Ovary (tissue), 9 donors: ENCODE results near the gene AP3B1. TPM values are rescaled to one million over a fixed set of nuclear protein-coding genes. Genes with fewer than 3 reads are reported as not detected.

Experiments
- DNase-seq, 5 donors: peaks; one replicate each; pipeline ENCODE4 v3.0.0-alpha.2; 2019 to 2020
- H3K27ac ChIP-seq, 2 donors: fragments of 200-600 bp; one replicate each; pipeline versions ENCODE4 v1.5.1 to v1.8.0; 2019 to 2022
- H3K27me3 ChIP-seq: fragments of 200-600 bp; one replicate; pipeline ENCODE4 v1.8.0; 2022
- H3K36me3 ChIP-seq: fragments of 200-600 bp; sonication (generic); one replicate; pipeline ENCODE4 v1.5.1; 2019
- H3K4me1 ChIP-seq: one replicate; pipeline ENCODE4 v1.8.1; 2013; ENCODE audit warnings: mild to moderate bottlenecking, moderate library complexity; ENCODE audit not compliant: insufficient read depth
- H3K4me3 ChIP-seq: fragments of 200-600 bp; sonication (generic); one replicate; pipeline ENCODE4 v1.5.1; 2017
- H3K9me3 ChIP-seq, 2 donors: fragments of 200-600 bp in 1 of 2; sonication (generic) in 1 of 2; one replicate each; pipeline versions ENCODE4 v1.5.1 to v1.8.1; 2013 to 2019; ENCODE audit warnings: mild to moderate bottlenecking in 1 of 2, moderate library complexity in 1 of 2
- EP300 ChIP-seq: sonication (generic); formaldehyde crosslinking; IDR thresholded peaks from one replicate; pipeline ENCODE4 v1.6.1; 2017; ENCODE audit warnings: antibody characterized with exemption
- POLR2A ChIP-seq: fragments of 450-650 bp; IDR thresholded peaks from one replicate; pipeline ENCODE4 v1.6.1; 2017; ENCODE audit warnings: antibody characterized with exemption, mild to moderate bottlenecking, moderate library complexity
- WGBS, 3 donors: extraction: QIAGEN DNeasy Blood & Tissue Kit in 1 of 3; methylation state at CpG; one replicate each; pipeline versions ENCODE4 v1.1.5 to v1.1.7; 2013 to 2017; 5-methylcytosine and 5-hydroxymethylcytosine counted together
- intact Hi-C, 4 donors: fragments of 100-400 bp; cut with DNase I; formaldehyde crosslinking; loops; one replicate each; pipeline versions ENCODE4 v1.11.0 to v1.15.1; 2022 to 2023
- polyA plus RNA-seq, 2 donors: library from polyadenylated mRNA; stranded (reverse); fragments of 200-250 nt in 1 of 2; fragments of 350-450 nt in 1 of 2; fragmentation: Illumina TruSeq in 1 of 2; extraction: RNeasy Lipid Tissue Mini Kit (QIAGEN cat#74804) in 1 of 2; gene quantifications; one replicate each; pipeline ENCODE4 v1.2.3, GENCODE V29; 2013 to 2014
- total RNA-seq, 7 donors: library from RNA; depleted of rRNA in 2 of 7; stranded (reverse); fragments of >200 nt in 2 of 7; fragmentation: NEBNext Ultra II Directional in 3 of 7; extraction: Animal tissue kit (Norgen Biotek cat#: 25700) in 3 of 7; gene quantifications; one replicate each; pipeline versions ENCODE4 v1.1.0 to v1.2.4, GENCODE V29; 2016 to 2023
- TF ChIP-seq, protein P1 (sequence below), 3 donors: fragments of 450-650 bp in 2 of 3; fragments of 200-600 bp in 1 of 3; IDR thresholded peaks; one replicate each; pipeline versions ENCODE4 v1.5.1 to v1.8.0; 2016 to 2022; ENCODE audit warnings: antibody characterized with exemption in 3 of 3, mild to moderate bottlenecking in 1 of 3
- donor health status: DM: no; HTN: no; CAD: no; lungs with moderate emphysema.
- donor health status: DM: no; HTN: no; CAD: no.
- donor health status: Bipolar disorder and iron deficiency.
- donor health status: DM: yes; HTN: yes; CAD: no.
- donor health status: DM: no; HTN: no; CAD: no.
- donor health status: DM: yes; HTN: yes; CAD: no.

Gene AP3B1
- total and polyA plus RNA-seq, 9 donors = 14.5 to 38.8 (median 28.5) TPM

DNA sequence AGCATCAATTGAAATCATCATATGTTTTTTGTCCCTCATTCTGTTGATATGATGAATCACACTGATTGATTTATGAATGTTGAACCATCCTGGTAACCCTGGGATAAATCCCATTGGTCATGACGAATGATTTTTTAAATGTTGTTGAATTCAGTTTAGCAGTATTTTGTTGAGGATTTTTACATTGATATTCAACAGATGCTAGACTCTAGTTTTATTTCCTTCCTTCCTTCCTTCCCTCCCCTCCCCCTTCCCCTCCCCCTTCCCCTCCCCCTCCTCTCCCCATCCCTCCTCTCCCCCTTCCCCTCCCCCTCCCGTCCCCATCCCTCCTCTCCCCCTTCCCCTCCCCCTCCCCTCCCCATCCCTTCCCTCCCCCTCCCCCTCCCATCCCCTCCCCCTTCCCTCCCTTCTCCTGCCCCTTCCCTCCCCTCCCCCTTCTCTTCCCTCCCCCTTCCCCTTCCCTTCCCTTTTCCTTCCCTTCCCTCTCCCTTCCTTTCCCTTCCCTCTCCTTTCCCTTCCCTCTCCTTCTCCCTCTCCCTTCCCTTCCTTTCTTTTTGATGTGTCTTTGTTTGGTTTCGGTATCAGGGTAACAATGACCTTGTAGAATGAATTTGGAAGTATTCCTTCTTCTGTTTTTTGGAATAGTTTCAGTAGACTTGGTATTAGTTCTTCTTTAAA is 142.8 kb downstream of the AP3B1 start:
- Histone ChIP-seq H3K27me3 (no peaks in the 10 kb centered on the region), H3K9me3 (no peaks in the 10 kb centered on the region), H3K4me3 (no peak overlapping the region), H3K36me3 (no peaks in the 10 kb centered on the region), H3K4me1 (no peaks in the 10 kb centered on the region), H3K27ac (no peak overlapping the region)
- no peak for DNase-seq
- intact Hi-C loops = no loop called here
- WGBS, 3 donors = 82 to 87% (median 83%) methylated on average over 3 of the region's 3 CpGs
- TF ChIP-seq EP300 = no peak
- TF ChIP-seq, protein P1, sequence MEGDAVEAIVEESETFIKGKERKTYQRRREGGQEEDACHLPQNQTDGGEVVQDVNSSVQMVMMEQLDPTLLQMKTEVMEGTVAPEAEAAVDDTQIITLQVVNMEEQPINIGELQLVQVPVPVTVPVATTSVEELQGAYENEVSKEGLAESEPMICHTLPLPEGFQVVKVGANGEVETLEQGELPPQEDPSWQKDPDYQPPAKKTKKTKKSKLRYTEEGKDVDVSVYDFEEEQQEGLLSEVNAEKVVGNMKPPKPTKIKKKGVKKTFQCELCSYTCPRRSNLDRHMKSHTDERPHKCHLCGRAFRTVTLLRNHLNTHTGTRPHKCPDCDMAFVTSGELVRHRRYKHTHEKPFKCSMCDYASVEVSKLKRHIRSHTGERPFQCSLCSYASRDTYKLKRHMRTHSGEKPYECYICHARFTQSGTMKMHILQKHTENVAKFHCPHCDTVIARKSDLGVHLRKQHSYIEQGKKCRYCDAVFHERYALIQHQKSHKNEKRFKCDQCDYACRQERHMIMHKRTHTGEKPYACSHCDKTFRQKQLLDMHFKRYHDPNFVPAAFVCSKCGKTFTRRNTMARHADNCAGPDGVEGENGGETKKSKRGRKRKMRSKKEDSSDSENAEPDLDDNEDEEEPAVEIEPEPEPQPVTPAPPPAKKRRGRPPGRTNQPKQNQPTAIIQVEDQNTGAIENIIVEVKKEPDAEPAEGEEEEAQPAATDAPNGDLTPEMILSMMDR (IDR thresholded peaks at IDR 0.05) = no peak
- no peak for TF ChIP-seq POLR2A

DNA sequence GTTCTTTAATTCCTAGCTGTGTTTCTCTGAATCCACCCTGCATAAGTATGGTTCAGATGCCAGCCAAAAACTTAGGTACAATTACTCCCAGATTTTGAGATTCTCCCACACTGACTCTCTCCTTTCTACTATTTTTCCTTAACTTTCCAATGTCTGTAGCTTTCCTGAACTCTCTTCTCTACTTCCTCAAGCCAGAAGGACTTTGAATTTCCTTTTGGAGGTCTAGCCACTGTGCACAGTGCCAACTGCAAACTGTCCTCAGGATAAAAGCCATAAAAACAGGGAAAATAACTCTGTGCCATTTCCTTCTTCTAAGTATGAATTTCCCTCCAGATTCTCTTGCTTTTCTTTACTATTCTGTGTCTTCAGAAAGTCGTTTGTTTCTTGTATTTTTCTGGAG is 157.2 kb downstream of the AP3B1 start:
- Histone ChIP-seq H3K4me3 (no peak overlapping the region), H3K27me3 (no peaks in the 10 kb centered on the region), H3K27ac (no peak overlapping the region), H3K9me3 (no peaks in the 10 kb centered on the region), H3K36me3 (no peaks in the 10 kb centered on the region), H3K4me1 (no peaks in the 10 kb centered on the region)
- DNase-seq = no peak
- TF ChIP-seq EP300 (no peak), POLR2A (no peak)
- TF ChIP-seq, protein P1 (IDR thresholded peaks at IDR 0.05) = no peak
- 74 to 90% (median 87%) methylated on average over 1 of the region's 1 CpG for WGBS, 3 donors
- intact Hi-C loops = no loop called here

DNA sequence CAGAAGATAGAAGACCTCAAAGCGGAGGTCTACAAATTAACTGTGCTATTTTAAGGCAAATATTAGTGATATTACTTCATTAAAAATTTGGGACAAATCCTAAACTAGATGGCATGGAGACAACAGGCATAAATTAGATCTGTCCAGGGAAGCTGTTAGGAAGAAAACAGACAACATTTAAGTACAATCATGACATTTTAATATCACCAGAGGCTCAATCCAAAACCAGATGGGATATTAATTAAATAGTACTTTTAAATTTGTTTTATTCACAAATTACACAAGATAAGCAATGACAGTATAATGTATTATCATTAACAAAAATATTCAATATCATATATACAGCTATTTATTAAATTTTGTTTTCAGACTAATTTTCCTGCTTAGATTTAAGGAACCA is 161.1 kb downstream of the AP3B1 start:
- H3K4me1 ChIP-seq = no peaks in the 10 kb centered on the region
- 87 to 96% (median 93%) methylated on average over 1 of the region's 1 CpG for WGBS, 3 donors
- TF ChIP-seq POLR2A (no peak), EP300 (no peak)
- TF ChIP-seq, protein P1 (IDR thresholded peaks at IDR 0.05) = no peak
- no peaks in the 10 kb centered on the region for H3K9me3 ChIP-seq
- H3K36me3 ChIP-seq = no peaks in the 10 kb centered on the region
- intact Hi-C loops = no loop called here
- no peak overlapping the region for H3K4me3 ChIP-seq
- no peaks in the 10 kb centered on the region for H3K27me3 ChIP-seq
- H3K27ac ChIP-seq = no peak overlapping the region
- no peak for DNase-seq

DNA sequence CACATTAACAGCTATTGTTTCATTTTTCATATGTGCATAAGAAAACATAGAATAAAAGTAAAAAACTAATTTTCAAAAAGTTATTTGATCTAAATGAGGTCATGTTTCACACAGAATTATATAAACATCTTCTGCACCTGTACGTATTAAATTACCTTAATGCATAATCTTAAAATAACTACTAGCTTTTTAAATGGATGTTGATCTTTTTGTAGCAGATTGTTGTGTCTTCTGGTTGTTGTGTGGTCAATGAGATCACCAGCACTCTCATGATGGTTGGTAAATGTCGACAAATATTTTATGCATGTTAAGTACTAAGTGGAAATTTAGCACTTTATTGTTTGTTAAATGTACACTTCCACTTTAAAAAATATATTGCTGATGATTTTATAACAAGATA is 162.0 kb downstream of the AP3B1 start:
- DNase-seq = no peak
- Histone ChIP-seq H3K27ac (no peak overlapping the region), H3K9me3 (no peaks in the 10 kb centered on the region), H3K4me3 (no peak overlapping the region), H3K36me3 (no peaks in the 10 kb centered on the region), H3K27me3 (no peaks in the 10 kb centered on the region), H3K4me1 (no peaks in the 10 kb centered on the region)
- intact Hi-C loops = no loop called here
- 46 to 65% (median 49%) methylated on average over 2 of the region's 2 CpGs for WGBS, 3 donors
- TF ChIP-seq, protein P1 (IDR thresholded peaks at IDR 0.05) = no peak
- TF ChIP-seq POLR2A (no peak), EP300 (no peak)
